K562 (cell line): ENCODE results near the gene CERS3. TPM values are rescaled to one million over a fixed set of nuclear protein-coding genes. Genes with fewer than 3 reads are reported as not detected.

Experiments
- ATAC-seq: fragments of 200-7000 bp; cut with Tn5 transposase; 3 replicates; pipeline ENCODE4 v1.9.1; 2020; ENCODE audit warnings: moderate library complexity
- BruUV-seq: library from RNA; stranded (reverse); fragments of 400-500 nt; replicated peaks from 2 replicates; lab custom pipeline; 2021; lab: Mats Ljungman, UMichigan
- CTCF ChIA-PET: fragments of 300-600 bp; formaldehyde crosslinking; extraction: SDS; loops from one replicate; lab custom pipeline; 2021; ENCODE audit warnings: low intra/inter-chr PET ratio; lab: Yijun Ruan, JAX
- POLR2A ChIA-PET: fragments of 300-600, 350-650 bp; sonication (Branson Sonifier 250); formaldehyde crosslinking; extraction: SDS; loops from one replicate; lab custom pipeline; 2021; ENCODE audit warnings: antibody characterized with exemption, inconsistent platforms; lab: Yijun Ruan, JAX
- DNase-seq, 4 experiments: peaks; one replicate each; pipeline versions ENCODE4 v3.0.0 to v3.0.0-alpha.2; 2011 to 2018; ENCODE audit warnings: low spot score in 3 of 4, mixed read lengths in 3 of 4; ENCODE audit errors: extremely low read depth in 1 of 4
- FAIRE-seq: peaks from 2 replicates; lab custom pipeline; 2011; peaks lifted over from hg19 to GRCh38; lab: Jason Lieb, UNC
- H2AFZ ChIP-seq: 2 replicates; pipeline ENCODE4 v1.6.0; 2011; ENCODE audit warnings: low read depth, low read length, control low read depth, inconsistent platforms
- H3K27ac ChIP-seq: fragments of 200-600 bp; 3 replicates; pipeline ENCODE4 v1.8.0; 2011; ENCODE audit warnings: low read depth, mild to moderate bottlenecking, control low read depth, inconsistent platforms, low read length, moderate library complexity, mixed read lengths; ENCODE audit errors: extremely low read depth
- H3K27me3 ChIP-seq, 2 experiments: fragments of 300-600 bp in 1 of 2; 2 replicates in 1 of 2; 3 replicates in 1 of 2; pipeline versions ENCODE4 v1.6.0 to v1.8.0; 2011; ENCODE audit warnings: inconsistent platforms in 2 of 2, low read length in 2 of 2, mild to moderate bottlenecking in 1 of 2, mixed read lengths in 1 of 2, moderate library complexity in 1 of 2; ENCODE audit not compliant: control insufficient read depth in 2 of 2, insufficient read depth in 2 of 2
- H3K36me3 ChIP-seq: fragments of 300-600 bp; 3 replicates; pipeline ENCODE4 v1.8.0; 2011; ENCODE audit warnings: mild to moderate bottlenecking, low read length, inconsistent platforms; ENCODE audit not compliant: control insufficient read depth, insufficient read depth
- H3K4me1 ChIP-seq, 2 experiments: fragments of 200-600 bp in 1 of 2; replicated peaks in 1 of 2; 2 replicates in 1 of 2; 3 replicates in 1 of 2; pipeline versions ENCODE4 v1.5.1 to v1.8.0; 2011; ENCODE audit warnings: inconsistent platforms in 2 of 2, low read length in 2 of 2, mild to moderate bottlenecking in 1 of 2, mixed read lengths in 1 of 2, moderate library complexity in 1 of 2; ENCODE audit not compliant: control insufficient read depth in 2 of 2, insufficient read depth in 2 of 2
- H3K4me2 ChIP-seq: 2 replicates; pipeline ENCODE4 v1.6.1; 2011; ENCODE audit warnings: low read length, control low read depth, inconsistent platforms, mixed read lengths; ENCODE audit not compliant: insufficient read depth
- H3K4me3 ChIP-seq: fragments of 200-600 bp; sonication (generic), shearing (Covaris generic); 2 replicates; pipeline ENCODE4 v1.5.1; 2016; ENCODE audit warnings: control low read depth, inconsistent platforms
- H3K79me2 ChIP-seq: fragments of 200-600 bp; 3 replicates; pipeline ENCODE4 v1.8.0; 2011; ENCODE audit warnings: low read length, inconsistent platforms; ENCODE audit not compliant: control insufficient read depth, insufficient read depth
- H3K9ac ChIP-seq, 2 experiments: 2 replicates each; pipeline versions ENCODE4 v1.6.0 to v1.6.1; 2011; ENCODE audit warnings: low read depth in 2 of 2, low read length in 2 of 2, control low read depth in 1 of 2, inconsistent platforms in 1 of 2, mild to moderate bottlenecking in 1 of 2, mixed read lengths in 1 of 2; ENCODE audit not compliant: insufficient read depth in 1 of 2
- H3K9me1 ChIP-seq: one replicate; pipeline ENCODE4 v1.6.0; 2011; ENCODE audit warnings: inconsistent platforms, mild to moderate bottlenecking, low read length, moderate library complexity; ENCODE audit not compliant: control insufficient read depth, insufficient read depth
- H3K9me3 ChIP-seq: replicated peaks from 2 replicates; pipeline ENCODE4 v1.5.1; 2011; ENCODE audit warnings: low read depth, low read length, inconsistent platforms; ENCODE audit not compliant: control insufficient read depth, insufficient read depth
- H4K20me1 ChIP-seq: replicated peaks from 2 replicates; pipeline ENCODE4 v1.6.1; 2011; ENCODE audit warnings: low read length, inconsistent platforms, mixed read lengths; ENCODE audit not compliant: control insufficient read depth, insufficient read depth
- ARHGAP35 ChIP-seq: fragments of 450-650 bp; IDR thresholded peaks from 2 replicates; pipeline ENCODE4 v1.6.1; 2018; ENCODE audit not compliant: partially characterized antibody
- CEBPB ChIP-seq: fragments of 450-650 bp; IDR thresholded peaks from 2 replicates; pipeline ENCODE4 v1.6.1; 2016; ENCODE audit warnings: missing genetic modification characterization, missing compliant biosample characterization
- CSDE1 ChIP-seq, 2 experiments: fragments of 450-650 bp; IDR thresholded peaks; 2 replicates each; pipeline ENCODE4 v1.6.1; 2016; ENCODE audit warnings: mild to moderate bottlenecking in 1 of 2
- HOXB6 ChIP-seq: fragments of 250-450 bp; sonication (Bioruptor Pico); IDR thresholded peaks from 2 replicates; pipeline ENCODE4 v1.5.1; 2022; ENCODE audit warnings: mild to moderate bottlenecking, borderline replicate concordance
- SNRNP70 ChIP-seq: fragments of 200-400 bp; formaldehyde crosslinking; optimal IDR thresholded peaks from 2 replicates; pipeline ENCODE3; 2017; ENCODE audit warnings: low read depth, low read length
- SRSF7 ChIP-seq: fragments of 200-400 bp; formaldehyde crosslinking; optimal IDR thresholded peaks from 2 replicates; pipeline ENCODE3; 2017; ENCODE audit warnings: mild to moderate bottlenecking, low read depth, low read length
- WGBS: fragments of 100-300 bp; shearing (Covaris generic); methylation state at CpG from one replicate; pipeline ENCODE4 v1.1.6; 2016; ENCODE audit warnings: low coverage, mixed read lengths; ENCODE audit not compliant: insufficient coverage; ENCODE audit errors: missing lambda C conversion rate; 5-methylcytosine and 5-hydroxymethylcytosine counted together
- in situ Hi-C: fragments of 300-500 bp; cut with MboI; formaldehyde crosslinking; loops from 4 replicates; pipeline ENCODE4 v1.15.0; 2018; ENCODE audit warnings: inconsistent platforms, mixed read lengths
- intact Hi-C: fragments of 100-400 bp; cut with micrococcal nuclease; formaldehyde crosslinking; loops from 2 replicates; pipeline ENCODE4 v1.14.2; 2022
- polyA plus RNA-seq, 8 experiments: library from polyadenylated mRNA; depleted of rRNA in 4 of 8; stranded (reverse) in 5 of 8; unstranded in 3 of 8; fragments of >200 nt; fragmentation: Nextera tagmentation in 2 of 8; fragmentation: Illumina TruSeq in 1 of 8; extraction: Ambion mirVana in 2 of 8; extraction: Trizol in 1 of 8; gene quantifications; 2 replicates each; pipeline versions ENCODE4 v1.2.1 to v1.2.3, GENCODE V29; 2011 to 2014; ENCODE audit warnings: inconsistent platforms in 1 of 8, missing spikeins in 1 of 8
- total RNA-seq, 7 experiments: library from RNA; depleted of rRNA in 6 of 7; stranded (reverse); fragments of >200 nt in 6 of 7; fragmentation: Illumina TruSeq in 2 of 7; extraction: Trizol in 2 of 7; gene quantifications; 2 replicates each; pipeline versions ENCODE4 v1.2.1 to v1.2.3, GENCODE V29; 2011 to 2021; ENCODE audit warnings: low replicate concordance in 1 of 7
- TF ChIP-seq, protein P1 (sequence below): sonication (generic); formaldehyde crosslinking; IDR thresholded peaks from 2 replicates; pipeline ENCODE4 v1.8.1; 2023; ENCODE audit warnings: mild to moderate bottlenecking, missing genetic modification reagents

Gene CERS3
- total and polyA plus RNA-seq, 9 of the 15 experiments (the other 6 are each of a cell fraction or from before 2014, with no cell fraction given), result not detected

DNA sequence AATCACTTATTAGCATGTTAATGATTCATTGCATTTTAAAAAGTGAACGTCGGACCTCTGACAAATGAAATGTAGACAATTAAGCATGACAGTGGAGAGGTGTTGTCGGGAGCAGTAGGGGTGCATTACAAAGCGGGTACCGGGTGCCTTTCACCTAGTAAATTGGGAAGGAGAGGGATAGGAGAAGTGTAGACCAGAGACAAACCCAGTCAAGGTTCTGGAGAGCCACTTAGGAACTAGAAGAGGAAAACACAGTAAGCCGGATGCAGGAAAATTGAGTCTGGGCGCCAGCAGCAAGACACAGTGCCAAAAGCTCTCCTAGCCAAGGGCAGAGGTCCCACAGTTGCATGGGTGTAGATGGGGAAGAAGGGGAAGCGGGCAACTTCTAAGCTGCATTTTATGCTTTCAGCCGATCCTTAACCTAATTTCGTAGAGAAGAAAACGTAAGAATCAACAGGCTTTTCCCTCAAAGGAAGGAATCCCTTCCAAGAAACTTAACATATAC is 3.1 kb upstream of the CERS3 start:
- in situ Hi-C loops, result no loop called here
- no peak overlapping the region for H2AFZ ChIP-seq
- H3K4me3 ChIP-seq, result no peak overlapping the region
- ATAC-seq (no peak), DNase-seq (no peak), FAIRE-seq (no peak)
- H3K9me3 ChIP-seq, result no peaks in the 10 kb centered on the region
- TF ChIP-seq SRSF7 (no peak), HOXB6 (CRISPR knock-in tag) (no peak), SNRNP70 (no peak), CSDE1 (IDR thresholded peaks at IDR 0.05) (no peak)
- H4K20me1 ChIP-seq, result no peaks in the 10 kb centered on the region; the same call in 1 of the 2 replicates
- H3K9ac ChIP-seq, result no peak overlapping the region
- BruUV-seq, result no TSS peak
- intact Hi-C loops, result no loop called here
- POLR2A ChIA-PET, result no interaction called here
- no peak overlapping the region for H3K4me2 ChIP-seq
- H3K9me1 ChIP-seq, result no peaks in the 10 kb centered on the region
- no peak overlapping the region for H3K27ac ChIP-seq
- no peaks in the 10 kb centered on the region for H3K79me2 ChIP-seq
- H3K36me3 ChIP-seq, result no peaks in the 10 kb centered on the region
- CTCF ChIA-PET, result no interaction called here
- H3K4me1 ChIP-seq, result no peaks in the 10 kb centered on the region; a peak in 1 of 5 replicates
- H3K27me3 ChIP-seq, result peaks cover 20 to 44% of the 10 kb centered on the region in 2 experiments; a peak in 4 of 5 replicates
- WGBS, result 0% methylated on average over 11 of the region's 11 CpGs

DNA sequence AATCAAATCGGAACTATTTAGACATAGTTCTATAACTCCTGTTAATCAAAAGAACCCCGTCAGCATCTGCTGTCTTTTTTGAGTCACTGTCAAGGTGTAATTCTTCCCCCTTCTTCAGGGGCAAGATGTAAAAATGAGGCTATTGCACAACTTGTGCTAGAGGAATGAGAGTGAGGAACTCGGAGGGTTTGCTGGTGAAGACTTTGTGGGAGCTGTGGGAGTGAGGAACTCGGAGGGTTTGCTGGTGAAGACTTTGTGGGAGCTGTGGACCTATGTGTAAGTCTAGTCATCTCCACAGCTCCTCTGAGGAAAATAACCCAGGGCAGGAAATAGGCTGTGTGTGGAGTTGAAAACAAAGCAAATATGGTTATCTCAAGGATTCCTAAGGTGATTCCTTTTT is 2.5 kb upstream of the CERS3 start:
- Histone ChIP-seq H3K4me2 (no peak overlapping the region), H3K9ac (no peak overlapping the region), H3K79me2 (no peaks in the 10 kb centered on the region), H3K9me3 (no peaks in the 10 kb centered on the region)
- CTCF ChIA-PET, result no interaction called here
- no peak for ATAC-seq
- POLR2A ChIA-PET, result no interaction called here
- in situ Hi-C loops, result no loop called here
- TF ChIP-seq, protein P1, sequence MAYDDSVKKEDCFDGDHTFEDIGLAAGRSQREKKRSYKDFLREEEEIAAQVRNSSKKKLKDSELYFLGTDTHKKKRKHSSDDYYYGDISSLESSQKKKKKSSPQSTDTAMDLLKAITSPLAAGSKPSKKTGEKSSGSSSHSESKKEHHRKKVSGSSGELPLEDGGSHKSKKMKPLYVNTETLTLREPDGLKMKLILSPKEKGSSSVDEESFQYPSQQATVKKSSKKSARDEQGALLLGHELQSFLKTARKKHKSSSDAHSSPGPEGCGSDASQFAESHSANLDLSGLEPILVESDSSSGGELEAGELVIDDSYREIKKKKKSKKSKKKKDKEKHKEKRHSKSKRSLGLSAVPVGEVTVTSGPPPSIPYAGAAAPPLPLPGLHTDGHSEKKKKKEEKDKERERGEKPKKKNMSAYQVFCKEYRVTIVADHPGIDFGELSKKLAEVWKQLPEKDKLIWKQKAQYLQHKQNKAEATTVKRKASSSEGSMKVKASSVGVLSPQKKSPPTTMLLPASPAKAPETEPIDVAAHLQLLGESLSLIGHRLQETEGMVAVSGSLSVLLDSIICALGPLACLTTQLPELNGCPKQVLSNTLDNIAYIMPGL (CRISPR knock-in tag), result no peak
- TF ChIP-seq ARHGAP35 (no peak), CEBPB (tag) (peak; percentile 25; the same call in 1 of the 2 replicates)
- TF ChIP-seq, all 486 proteins: peak for 1
- WGBS, result 0% methylated on average over 4 of the region's 4 CpGs
- Histone ChIP-seq H4K20me1 (no peaks in the 10 kb centered on the region; the same call in 1 of the 2 replicates), H3K9me1 (no peaks in the 10 kb centered on the region), H3K4me3 (no peak overlapping the region), H2AFZ (no peak overlapping the region), H3K27me3 (peaks cover 20 to 44% of the 10 kb centered on the region in 2 experiments; a peak in 4 of 5 replicates), H3K36me3 (no peaks in the 10 kb centered on the region), H3K4me1 (no peaks in the 10 kb centered on the region; a peak in 1 of 5 replicates), H3K27ac (no peak overlapping the region)
- BruUV-seq, result no TSS peak
- FAIRE-seq (no peak), DNase-seq (no peak)
- intact Hi-C loops, result no loop called here
